Neural cell (in vitro differentiated cells): ENCODE results near the gene NREP.

Experiments used
- CTCF ChIP-seq: fragments of 450-650 bp; IDR thresholded peaks from 2 replicates; pipeline ENCODE4 v1.5.1; 2014; ENCODE audit warnings: antibody characterized with exemption, mild to moderate bottlenecking, moderate library complexity; ENCODE audit not compliant: poor library complexity, severe bottlenecking
- EZH2 ChIP-seq: fragments of 200-600, 300-800 bp; shearing (Covaris generic), sonication (generic); IDR thresholded peaks from 2 replicates; pipeline ENCODE4 v1.6.1; 2014; ENCODE audit warnings: antibody characterized with exemption, low read length, borderline replicate concordance, mild to moderate bottlenecking; ENCODE audit not compliant: insufficient read depth, poor library complexity, severe bottlenecking
- TAF1 ChIP-seq: IDR thresholded peaks from 2 replicates; pipeline ENCODE4 v1.6.1; 2012; ENCODE audit warnings: low read depth

- no peak for TF ChIP-seq TAF1
- no peak for TF ChIP-seq CTCF
- TF ChIP-seq EZH2, result no peak
These were observed 49.8 kb upstream of the NREP start for GRCh38 chr5:111806753-111807152.
